KMS-11 (cell line): ENCODE data around the gene UBTF.

Source experiments
- H2AFZ ChIP-seq: fragments of 200-600 bp; sonication (generic); 2 replicates; pipeline ENCODE4 v1.6.1; 2016; ENCODE audit warnings: antibody characterized with exemption, mixed run types, low read depth
- H3K27ac ChIP-seq: fragments of 200-600 bp; sonication (generic); 2 replicates; pipeline ENCODE4 v1.6.1; 2016; ENCODE audit warnings: mild to moderate bottlenecking, mixed run types
- H3K27me3 ChIP-seq: fragments of 200-600 bp; sonication (generic); 2 replicates; pipeline ENCODE4 v1.6.1; 2017; ENCODE audit warnings: mild to moderate bottlenecking, low read depth, mixed run types, moderate library complexity; ENCODE audit not compliant: insufficient read depth
- H3K36me3 ChIP-seq: fragments of 200-600 bp; sonication (generic); 2 replicates; pipeline ENCODE4 v1.6.1; 2017; ENCODE audit warnings: mild to moderate bottlenecking, mixed run types; ENCODE audit not compliant: insufficient read depth
- H3K4me1 ChIP-seq: fragments of 200-600 bp; sonication (generic); 2 replicates; pipeline ENCODE4 v1.6.1; 2016; ENCODE audit warnings: mild to moderate bottlenecking, low read depth, mixed run types; ENCODE audit not compliant: poor library complexity, severe bottlenecking
- H3K4me2 ChIP-seq: fragments of 200-600 bp; sonication (generic); 2 replicates; pipeline ENCODE4 v1.7.0; 2016; ENCODE audit warnings: mild to moderate bottlenecking, mixed run types
- H3K4me3 ChIP-seq: fragments of 200-600 bp; sonication (generic); IDR thresholded peaks from 2 replicates; pipeline ENCODE4 v1.6.1; 2017; ENCODE audit warnings: low read depth, low read length, mixed read lengths; ENCODE audit not compliant: insufficient read depth
- H3K79me2 ChIP-seq: fragments of 200-600 bp; sonication (generic); 2 replicates; pipeline ENCODE4 v1.6.1; 2016; ENCODE audit warnings: low read depth, mixed run types; ENCODE audit not compliant: insufficient read depth
- H3K9ac ChIP-seq: fragments of 200-600 bp; sonication (generic); 2 replicates; pipeline ENCODE4 v1.6.1; 2016; ENCODE audit warnings: mild to moderate bottlenecking, mixed run types
- H4K20me1 ChIP-seq: fragments of 200-600 bp; sonication (generic); 2 replicates; pipeline ENCODE4 v1.6.1; 2016; ENCODE audit warnings: mild to moderate bottlenecking, mixed run types; ENCODE audit not compliant: insufficient read depth
- TF ChIP-seq, protein P1 (sequence below): fragments of 200-600 bp; sonication (generic); conservative IDR thresholded peaks from 2 replicates; pipeline ENCODE4 v1.6.1; 2017; ENCODE audit warnings: low read depth, mild to moderate bottlenecking, antibody characterized with exemption, low read length, moderate library complexity, mixed read lengths

The UBTF gene

DNA sequence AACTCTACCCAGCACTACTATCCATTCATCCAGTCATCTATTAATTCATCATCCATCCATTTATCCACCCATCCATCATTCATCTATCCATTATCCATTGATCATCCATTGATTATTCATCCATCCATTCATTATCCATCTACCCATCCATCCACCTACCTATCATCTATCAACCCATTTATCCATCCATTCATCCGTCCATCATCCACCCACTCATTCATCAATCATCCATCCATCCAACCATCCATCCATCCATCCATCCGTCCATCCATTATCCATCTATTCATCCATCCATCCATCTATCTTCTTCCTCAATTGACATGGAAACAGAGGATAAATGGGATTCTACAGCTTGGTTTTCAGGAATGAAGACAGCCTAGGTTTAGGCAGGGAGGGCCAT lies 36.4 kb upstream of the UBTF start:
- H3K4me3 ChIP-seq, result no peak overlapping the region
- H2AFZ ChIP-seq, result no peak overlapping the region
- no peaks in the 10 kb centered on the region for H3K79me2 ChIP-seq
- H3K27ac ChIP-seq, result no peak overlapping the region
- H4K20me1 ChIP-seq, result no peaks in the 10 kb centered on the region
- H3K4me1 ChIP-seq, result no peaks in the 10 kb centered on the region
- H3K27me3 ChIP-seq, result peaks cover 77% of the 10 kb centered on the region; the same call in 1 of the 2 replicates
- H3K9ac ChIP-seq, result no peak overlapping the region
- TF ChIP-seq, protein P1, sequence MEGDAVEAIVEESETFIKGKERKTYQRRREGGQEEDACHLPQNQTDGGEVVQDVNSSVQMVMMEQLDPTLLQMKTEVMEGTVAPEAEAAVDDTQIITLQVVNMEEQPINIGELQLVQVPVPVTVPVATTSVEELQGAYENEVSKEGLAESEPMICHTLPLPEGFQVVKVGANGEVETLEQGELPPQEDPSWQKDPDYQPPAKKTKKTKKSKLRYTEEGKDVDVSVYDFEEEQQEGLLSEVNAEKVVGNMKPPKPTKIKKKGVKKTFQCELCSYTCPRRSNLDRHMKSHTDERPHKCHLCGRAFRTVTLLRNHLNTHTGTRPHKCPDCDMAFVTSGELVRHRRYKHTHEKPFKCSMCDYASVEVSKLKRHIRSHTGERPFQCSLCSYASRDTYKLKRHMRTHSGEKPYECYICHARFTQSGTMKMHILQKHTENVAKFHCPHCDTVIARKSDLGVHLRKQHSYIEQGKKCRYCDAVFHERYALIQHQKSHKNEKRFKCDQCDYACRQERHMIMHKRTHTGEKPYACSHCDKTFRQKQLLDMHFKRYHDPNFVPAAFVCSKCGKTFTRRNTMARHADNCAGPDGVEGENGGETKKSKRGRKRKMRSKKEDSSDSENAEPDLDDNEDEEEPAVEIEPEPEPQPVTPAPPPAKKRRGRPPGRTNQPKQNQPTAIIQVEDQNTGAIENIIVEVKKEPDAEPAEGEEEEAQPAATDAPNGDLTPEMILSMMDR, result no peak
- H3K4me2 ChIP-seq, result no peak overlapping the region
- no peaks in the 10 kb centered on the region for H3K36me3 ChIP-seq

DNA sequence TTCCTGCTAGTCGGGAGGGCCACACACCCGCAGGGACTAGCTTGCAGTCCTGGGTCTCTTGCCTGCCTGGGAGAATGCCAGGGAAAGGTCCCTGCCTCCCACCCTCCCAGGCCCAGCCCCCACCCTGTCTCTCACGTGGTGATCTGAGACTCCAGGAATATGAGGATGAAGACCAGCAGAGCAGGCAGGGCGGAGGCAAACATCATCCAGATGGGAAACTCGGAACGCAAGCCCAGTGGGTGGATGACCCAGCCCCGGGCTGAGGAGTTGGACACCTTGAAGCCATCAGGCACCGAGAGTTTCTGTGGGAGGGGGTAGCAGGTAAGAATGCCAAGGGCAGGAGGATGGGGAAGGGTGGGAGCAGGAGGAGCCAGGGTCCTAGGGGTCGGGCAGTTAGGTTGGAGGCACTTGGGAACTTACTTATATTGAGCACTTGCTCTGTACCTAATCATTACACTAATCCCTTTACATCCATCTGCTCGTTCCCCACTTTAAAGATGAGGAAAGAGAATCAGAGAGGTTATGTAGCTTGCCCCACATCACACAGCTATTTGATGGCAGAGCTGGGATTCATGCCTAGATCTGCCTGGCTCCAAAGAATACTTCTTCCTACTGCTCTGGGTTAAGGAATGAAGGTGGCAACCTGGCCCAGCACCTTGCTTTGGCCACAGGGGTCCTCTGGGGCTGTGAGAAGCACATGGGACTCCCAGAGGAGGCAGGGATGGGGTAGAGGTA lies 35.1 kb upstream of the UBTF start:
- Histone ChIP-seq H3K4me2 (no peak overlapping the region), H3K4me3 (no peak overlapping the region), H2AFZ (no peak overlapping the region), H3K27ac (no peak overlapping the region), H3K27me3 (peaks cover 64% of the 10 kb centered on the region; the same call in 1 of the 2 replicates), H3K79me2 (no peaks in the 10 kb centered on the region), H3K36me3 (no peaks in the 10 kb centered on the region), H3K4me1 (no peaks in the 10 kb centered on the region), H3K9ac (no peak overlapping the region), H4K20me1 (no peaks in the 10 kb centered on the region)
- TF ChIP-seq, protein P1, result no peak

DNA sequence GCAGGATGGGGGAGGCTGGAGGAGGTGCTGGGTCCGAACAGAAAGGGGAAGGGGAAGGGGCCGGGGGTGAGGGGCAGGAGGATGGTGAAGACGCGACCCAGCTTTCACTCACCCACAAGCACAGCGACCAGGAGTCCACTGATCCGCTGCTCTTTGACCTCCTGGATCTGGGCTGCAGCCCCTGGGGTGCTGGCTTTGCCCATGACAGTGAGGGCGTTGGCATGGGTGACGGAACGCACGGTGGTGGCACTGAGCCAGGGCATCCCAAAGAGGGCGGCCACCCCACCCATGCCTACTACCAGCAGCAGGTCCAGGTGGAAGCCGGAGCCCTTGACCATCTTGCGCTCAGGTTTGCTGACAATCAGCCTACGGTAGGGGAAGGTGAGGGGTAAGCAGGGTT lies 33.5 kb upstream of the UBTF start:
- no peak overlapping the region for H2AFZ ChIP-seq
- H3K9ac ChIP-seq, result no peak overlapping the region
- H3K4me3 ChIP-seq, result no peak overlapping the region
- H3K27ac ChIP-seq, result no peak overlapping the region
- H4K20me1 ChIP-seq, result no peaks in the 10 kb centered on the region
- no peak overlapping the region for H3K4me2 ChIP-seq
- no peaks in the 10 kb centered on the region for H3K36me3 ChIP-seq
- TF ChIP-seq, protein P1, result no peak
- no peaks in the 10 kb centered on the region for H3K79me2 ChIP-seq
- H3K27me3 ChIP-seq, result peaks cover 50% of the 10 kb centered on the region; the same call in 1 of the 2 replicates
- no peaks in the 10 kb centered on the region for H3K4me1 ChIP-seq

- peaks cover 36% of the 10 kb centered on the region; the same call in 1 of the 2 replicates for H3K27me3 ChIP-seq
- no peak overlapping the region for H3K27ac ChIP-seq
- no peak overlapping the region for H2AFZ ChIP-seq
- H3K79me2 ChIP-seq, result no peaks in the 10 kb centered on the region
- H3K36me3 ChIP-seq, result no peaks in the 10 kb centered on the region
- TF ChIP-seq, protein P1, result no peak
- no peaks in the 10 kb centered on the region for H4K20me1 ChIP-seq
- no peak overlapping the region for H3K9ac ChIP-seq
- no peak overlapping the region for H3K4me3 ChIP-seq
- H3K4me2 ChIP-seq, result no peak overlapping the region
- no peaks in the 10 kb centered on the region for H3K4me1 ChIP-seq
Observed at GRCh38 chr17:44251062-44251461, 31.6 kb upstream of the UBTF start.
